ENCODE measurements around the gene ARPC5. TPM values are rescaled to one million over a fixed set of nuclear protein-coding genes. Genes with fewer than 3 reads are reported as not detected.

The ARPC5 gene
- total and polyA plus RNA-seq, 10 of the 15 experiments (the other 5 are each of a cell fraction or from before 2014, with no cell fraction given), result 238 to 784 (median 309) TPM

- Histone ChIP-seq H3K9ac (ENCODE audit: control insufficient read depth, insufficient read depth, low read length) (no peak overlapping the region), H3K27me3 (replicated peaks in 1 of 2; ENCODE audit: control insufficient read depth in 2 of 2, insufficient read depth in 2 of 2, low read length in 1 of 2) (no peaks in the 10 kb centered on the region), H2AFZ (ENCODE audit: control insufficient read depth, low read depth, low read length) (peak overlapping the region; percentile 5), H4K20me1 (ENCODE audit: control insufficient read depth, insufficient read depth) (no peaks in the 10 kb centered on the region), H3K4me1 (ENCODE audit: control insufficient read depth, insufficient read depth, low read length) (peaks cover 31% of the 10 kb centered on the region), H3K79me2 (ENCODE audit: control insufficient read depth, insufficient read depth, low read length) (peaks cover 2% of the 10 kb centered on the region), H3K9me3 (replicated peaks; ENCODE audit: control insufficient read depth, insufficient read depth, low read length) (no peaks in the 10 kb centered on the region), H3K27ac (ENCODE audit: control insufficient read depth, insufficient read depth) (peak overlapping the region; percentile 67), H3K4me3 (no peak overlapping the region; the same call in 1 of the 2 replicates), H3K36me3 (ENCODE audit: control insufficient read depth in 2 of 2, insufficient read depth in 2 of 2, low read length in 1 of 2) (no peaks in the 10 kb centered on the region; a peak in 2 of 4 replicates), H3K4me2 (ENCODE audit: control insufficient read depth, insufficient read depth) (peak overlapping the region; percentile 33)
- 15% methylated on average over 1 of the region's 1 CpG for WGBS (ENCODE audit: insufficient coverage, insufficient replicate concordance, low lambda C conversion rate, missing lambda C conversion rate)
- FAIRE-seq (no peak), ATAC-seq (peak; percentile 85), DNase-seq (ENCODE audit: low read depth, low spot score) (no peak)
- SMC1A ChIA-PET (ENCODE audit: uncharacterized antibody, unreplicated experiment), result interaction anchor here (0.7 to 6.2 kb wide), 16 partner anchors 10 to 372 kb away, joined by 3 to 331 read pairs (median 6); partner anchors contain the start of genes ARPC5 and NCF2
- BruUV-seq (replicated peaks), result no TSS peak
- CTCF ChIA-PET, result interaction anchor here (0.8 to 6.5 kb wide), 11 partner anchors 8 to 263 kb away, joined by 3 to 360 read pairs (median 7); partner anchors contain the start of gene ARPC5
- RAD21 ChIA-PET (ENCODE audit: unreplicated experiment), result interaction anchor here (0.9 to 6.2 kb wide), 15 partner anchors 11 to 262 kb away, joined by 3 to 299 read pairs (median 3); partner anchors contain the start of gene SMG7
- in situ Hi-C loops (cut with MboI) (loop anchor here (5.0 to 10.0 kb wide), 2 partner anchors 260 to 573 kb away; no protein-coding TSS in a partner anchor), intact Hi-C loops (cut with micrococcal nuclease; ENCODE audit: unreplicated experiment) (loop anchor here (5.0 kb wide), 1 partner anchor 405 kb away; no protein-coding TSS in a partner anchor)
- POLR2A ChIA-PET, result interaction anchor here (0.6 to 2.7 kb wide), 4 partner anchors 7 to 50 kb away, joined by 3 to 10 read pairs (median 5); no protein-coding TSS in a partner anchor
- TF ChIP-seq, protein P1, sequence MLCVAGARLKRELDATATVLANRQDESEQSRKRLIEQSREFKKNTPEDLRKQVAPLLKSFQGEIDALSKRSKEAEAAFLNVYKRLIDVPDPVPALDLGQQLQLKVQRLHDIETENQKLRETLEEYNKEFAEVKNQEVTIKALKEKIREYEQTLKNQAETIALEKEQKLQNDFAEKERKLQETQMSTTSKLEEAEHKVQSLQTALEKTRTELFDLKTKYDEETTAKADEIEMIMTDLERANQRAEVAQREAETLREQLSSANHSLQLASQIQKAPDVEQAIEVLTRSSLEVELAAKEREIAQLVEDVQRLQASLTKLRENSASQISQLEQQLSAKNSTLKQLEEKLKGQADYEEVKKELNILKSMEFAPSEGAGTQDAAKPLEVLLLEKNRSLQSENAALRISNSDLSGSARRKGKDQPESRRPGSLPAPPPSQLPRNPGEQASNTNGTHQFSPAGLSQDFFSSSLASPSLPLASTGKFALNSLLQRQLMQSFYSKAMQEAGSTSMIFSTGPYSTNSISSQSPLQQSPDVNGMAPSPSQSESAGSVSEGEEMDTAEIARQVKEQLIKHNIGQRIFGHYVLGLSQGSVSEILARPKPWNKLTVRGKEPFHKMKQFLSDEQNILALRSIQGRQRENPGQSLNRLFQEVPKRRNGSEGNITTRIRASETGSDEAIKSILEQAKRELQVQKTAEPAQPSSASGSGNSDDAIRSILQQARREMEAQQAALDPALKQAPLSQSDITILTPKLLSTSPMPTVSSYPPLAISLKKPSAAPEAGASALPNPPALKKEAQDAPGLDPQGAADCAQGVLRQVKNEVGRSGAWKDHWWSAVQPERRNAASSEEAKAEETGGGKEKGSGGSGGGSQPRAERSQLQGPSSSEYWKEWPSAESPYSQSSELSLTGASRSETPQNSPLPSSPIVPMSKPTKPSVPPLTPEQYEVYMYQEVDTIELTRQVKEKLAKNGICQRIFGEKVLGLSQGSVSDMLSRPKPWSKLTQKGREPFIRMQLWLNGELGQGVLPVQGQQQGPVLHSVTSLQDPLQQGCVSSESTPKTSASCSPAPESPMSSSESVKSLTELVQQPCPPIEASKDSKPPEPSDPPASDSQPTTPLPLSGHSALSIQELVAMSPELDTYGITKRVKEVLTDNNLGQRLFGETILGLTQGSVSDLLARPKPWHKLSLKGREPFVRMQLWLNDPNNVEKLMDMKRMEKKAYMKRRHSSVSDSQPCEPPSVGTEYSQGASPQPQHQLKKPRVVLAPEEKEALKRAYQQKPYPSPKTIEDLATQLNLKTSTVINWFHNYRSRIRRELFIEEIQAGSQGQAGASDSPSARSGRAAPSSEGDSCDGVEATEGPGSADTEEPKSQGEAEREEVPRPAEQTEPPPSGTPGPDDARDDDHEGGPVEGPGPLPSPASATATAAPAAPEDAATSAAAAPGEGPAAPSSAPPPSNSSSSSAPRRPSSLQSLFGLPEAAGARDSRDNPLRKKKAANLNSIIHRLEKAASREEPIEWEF (IDR thresholded peaks at IDR 0.05; ENCODE audit: insufficient replicate concordance, low read depth, low read length), result no peak
- no peak for TF ChIP-seq MEF2A (IDR thresholded peaks at IDR 0.05; ENCODE audit: insufficient read depth, low read depth, low read length)
- TF ChIP-seq MYC (IDR thresholded peaks at IDR 0.05; ENCODE audit: insufficient read depth, insufficient read length, insufficient replicate concordance, low read length, severe bottlenecking), result no peak
- TF ChIP-seq SUZ12 (IDR thresholded peaks at IDR 0.05; ENCODE audit: unreplicated experiment), result no peak
- no peak for TF ChIP-seq ZBTB4 (CRISPR knock-in tag; IDR thresholded peaks at IDR 0.05)
- TF ChIP-seq SPI1 (IDR thresholded peaks at IDR 0.05; ENCODE audit: borderline replicate concordance, insufficient read depth, low read depth, low read length), result 0 out of 2 replicates have a peak, but pooled peaks have one; percentile 23
- TF ChIP-seq SREBF1 (IDR thresholded peaks at IDR 0.05; ENCODE audit: low read length), result no peak
- no peak for TF ChIP-seq FOXK2 (IDR thresholded peaks at IDR 0.05)
- TF ChIP-seq EZH2 (IDR thresholded peaks at IDR 0.05; ENCODE audit: borderline replicate concordance, control insufficient read depth, low read depth, low read length), result no peak
- no peak for TF ChIP-seq USF1 (IDR thresholded peaks at IDR 0.05; ENCODE audit: borderline replicate concordance, extremely low read length, insufficient read depth, low read depth, low read length)
Measured at GRCh38 chr1:183652107-183652506, 16.5 kb upstream of the ARPC5 start.

Data from GM12878 (cell line).